Measurements from ENCODE around the gene BIRC2.
"Not testable (repeated sequence)": the region's sequence is repeated elsewhere in the genome, so short reads cannot be mapped to it uniquely, and the experiment has no call there.

BIRC2 gene

GRCh38 chr11:102374633-102375424 is 27.8 kb downstream of the BIRC2 start:
- not testable (repeated sequence) for DNase-seq (ENCODE audit: low read depth in 3 of 3, low spot score in 1 of 3)

- no peak for DNase-seq (ENCODE audit: low read depth in 3 of 3, low spot score in 1 of 3)
Measured at GRCh38 chr11:102375720-102376399, 28.8 kb downstream of the BIRC2 start.

- no peak for DNase-seq (ENCODE audit: low read depth in 3 of 3, low spot score in 1 of 3)
Measured at GRCh38 chr11:102377891-102378290, 30.9 kb downstream of the BIRC2 start.

GRCh38 chr11:102378818-102379217 is 31.8 kb downstream of the BIRC2 start:
- DNase-seq (ENCODE audit: low read depth in 3 of 3, low spot score in 1 of 3), result no peak

GRCh38 chr11:102382384-102382783 is 35.4 kb downstream of the BIRC2 start:
- no peak for DNase-seq (ENCODE audit: low read depth in 3 of 3, low spot score in 1 of 3)

GRCh38 chr11:102383839-102384238 is 36.8 kb downstream of the BIRC2 start:
- DNase-seq (ENCODE audit: low read depth in 3 of 3, low spot score in 1 of 3), result no peak

GRCh38 chr11:102384419-102385079 is 37.5 kb downstream of the BIRC2 start:
- DNase-seq (ENCODE audit: low read depth in 3 of 3, low spot score in 1 of 3), result no peak

- DNase-seq (ENCODE audit: low read depth in 3 of 3, low spot score in 1 of 3), result no peak
Measured at GRCh38 chr11:102385085-102386007, 38.3 kb downstream of the BIRC2 start.

GRCh38 chr11:102386136-102386734 is 39.2 kb downstream of the BIRC2 start:
- no peak for DNase-seq (ENCODE audit: low read depth in 3 of 3, low spot score in 1 of 3)

GRCh38 chr11:102387043-102387781 is 40.2 kb downstream of the BIRC2 start:
- no peak for DNase-seq (ENCODE audit: low read depth in 3 of 3, low spot score in 1 of 3)

- no peak for DNase-seq (ENCODE audit: low read depth in 3 of 3, low spot score in 1 of 3)
Measured at GRCh38 chr11:102389253-102389652, 42.2 kb downstream of the BIRC2 start.

- peak in 1 of 3 donors; percentile 35 for DNase-seq (ENCODE audit: low read depth in 3 of 3, low spot score in 1 of 3)
Measured at GRCh38 chr11:102390667-102391465, 43.9 kb downstream of the BIRC2 start.

- no peak for DNase-seq (ENCODE audit: low read depth in 3 of 3, low spot score in 1 of 3)
Measured at GRCh38 chr11:102391549-102392237, 44.7 kb downstream of the BIRC2 start.

GRCh38 chr11:102393272-102393730 is 46.3 kb downstream of the BIRC2 start:
- no peak for DNase-seq (ENCODE audit: low read depth in 3 of 3, low spot score in 1 of 3)

- DNase-seq (ENCODE audit: low read depth in 3 of 3, low spot score in 1 of 3), result no peak
Measured at GRCh38 chr11:102395720-102396393, 48.8 kb downstream of the BIRC2 start.

GRCh38 chr11:102396708-102397563 is 49.9 kb downstream of the BIRC2 start:
- DNase-seq (ENCODE audit: low read depth in 3 of 3, low spot score in 1 of 3), result no peak

GRCh38 chr11:102398297-102398696 is 51.3 kb downstream of the BIRC2 start:
- DNase-seq (ENCODE audit: low read depth in 3 of 3, low spot score in 1 of 3), result no peak
